Tibial nerve (tissue), 4 donors: ENCODE measurements around the gene LEP. TPM values are rescaled to one million over a fixed set of nuclear protein-coding genes. Genes with fewer than 3 reads are reported as not detected.

Source experiments
- DNase-seq, 2 donors: peaks; one replicate each; pipeline ENCODE4 v3.0.0-alpha.2; 2019; ENCODE audit warnings: low spot score in 2 of 2
- H3K27ac ChIP-seq, 4 donors: fragments of 200-600 bp; sonication (generic) in 3 of 4; one replicate each; pipeline ENCODE4 v1.5.1; 2017 to 2019; ENCODE audit warnings: mild to moderate bottlenecking in 1 of 4
- H3K27me3 ChIP-seq, 2 donors: fragments of 200-600 bp; sonication (generic) in 1 of 2; one replicate each; pipeline versions ENCODE4 v1.5.1 to v1.6.0; 2017 to 2019
- H3K36me3 ChIP-seq, 3 donors: fragments of 200-600 bp; sonication (generic); one replicate each; pipeline ENCODE4 v1.5.1; 2018 to 2019
- H3K4me1 ChIP-seq, 4 donors: fragments of 200-600 bp; sonication (generic) in 3 of 4; one replicate each; pipeline ENCODE4 v1.5.1; 2017 to 2019
- H3K4me3 ChIP-seq, 4 donors: fragments of 200-600 bp; sonication (generic) in 3 of 4; one replicate each; pipeline ENCODE4 v1.5.1; 2017 to 2019; ENCODE audit warnings: mild to moderate bottlenecking in 1 of 4, moderate library complexity in 1 of 4
- H3K9me3 ChIP-seq, 4 donors: fragments of 200-600 bp; sonication (generic) in 3 of 4; one replicate each; pipeline ENCODE4 v1.5.1; 2017 to 2019
- CTCF ChIP-seq, 5 experiments: fragments of 200-600 bp in 3 of 5; fragments of 450-650 bp in 2 of 5; sonication (generic) in 3 of 5; IDR thresholded peaks; one replicate each; pipeline ENCODE4 v1.5.1; 2016 to 2019; ENCODE audit warnings: antibody characterized with exemption in 5 of 5, mild to moderate bottlenecking in 3 of 5, moderate library complexity in 2 of 5
- EP300 ChIP-seq, 2 donors: sonication (generic); formaldehyde crosslinking; IDR thresholded peaks; one replicate each; pipeline ENCODE4 v1.6.1; 2017; ENCODE audit warnings: antibody characterized with exemption in 2 of 2, mild to moderate bottlenecking in 1 of 2
- POLR2A ChIP-seq, 2 donors: fragments of 450-650 bp; IDR thresholded peaks; one replicate each; pipeline ENCODE4 v1.6.1; 2017; ENCODE audit warnings: antibody characterized with exemption in 2 of 2, mild to moderate bottlenecking in 2 of 2, moderate library complexity in 2 of 2
- WGBS, 2 donors: methylation state at CpG; one replicate each; pipeline ENCODE4 v1.1.5; 2018; 5-methylcytosine and 5-hydroxymethylcytosine counted together
- total RNA-seq, 4 donors: library from RNA; depleted of rRNA; stranded (reverse); fragments of >200 nt; gene quantifications; one replicate each; pipeline ENCODE4 v1.1.0, GENCODE V29; 2016

LEP gene
- total RNA-seq, 4 donors from 2014 or later: 15.9 to 70.7 (median 40.5) TPM

GRCh38 chr7:128231021-128231420, 10.1 kb upstream of the LEP start:
- TF ChIP-seq POLR2A (IDR thresholded peaks at IDR 0.05) (no peak), CTCF (IDR thresholded peaks at IDR 0.05) (no peak)
- H3K4me1 ChIP-seq: no peaks in the 10 kb centered on the region
- no peak for DNase-seq
- no peaks in the 10 kb centered on the region for H3K36me3 ChIP-seq
- H3K27ac ChIP-seq: no peak overlapping the region
- H3K9me3 ChIP-seq: no peaks in the 10 kb centered on the region
- WGBS, 2 donors: 87 to 95% methylated on average over 5 of the region's 5 CpGs
- no peak overlapping the region for H3K4me3 ChIP-seq
- peaks cover 0 to 16% of the 10 kb centered on the region in 2 donors for H3K27me3 ChIP-seq

GRCh38 chr7:128231677-128232076, 9.4 kb upstream of the LEP start:
- 87 to 89% methylated on average over 6 of the region's 6 CpGs for WGBS, 2 donors
- no peak overlapping the region for H3K27ac ChIP-seq
- DNase-seq: no peak
- H3K4me3 ChIP-seq: no peak overlapping the region
- no peaks in the 10 kb centered on the region for H3K36me3 ChIP-seq
- H3K27me3 ChIP-seq: peaks cover 0 to 16% of the 10 kb centered on the region in 2 donors
- no peak for TF ChIP-seq EP300 (IDR thresholded peaks at IDR 0.05)
- TF ChIP-seq CTCF (IDR thresholded peaks at IDR 0.05): no peak
- TF ChIP-seq POLR2A (IDR thresholded peaks at IDR 0.05): no peak
- no peaks in the 10 kb centered on the region for H3K4me1 ChIP-seq
- H3K9me3 ChIP-seq: no peaks in the 10 kb centered on the region

GRCh38 chr7:128233471-128233870, 7.6 kb upstream of the LEP start:
- no peak overlapping the region for H3K4me3 ChIP-seq
- H3K9me3 ChIP-seq: no peaks in the 10 kb centered on the region
- H3K36me3 ChIP-seq: no peaks in the 10 kb centered on the region
- TF ChIP-seq POLR2A (IDR thresholded peaks at IDR 0.05): no peak
- no peak overlapping the region for H3K27ac ChIP-seq
- H3K4me1 ChIP-seq: no peaks in the 10 kb centered on the region
- WGBS, 2 donors: 85 to 86% methylated on average over 5 of the region's 5 CpGs
- no peak for DNase-seq
- peaks cover 0 to 5% of the 10 kb centered on the region in 2 donors for H3K27me3 ChIP-seq

- peaks cover 0 to 5% of the 10 kb centered on the region in 2 donors for H3K27me3 ChIP-seq
- WGBS, 2 donors: 76 to 83% methylated on average over 9 of the region's 9 CpGs
- H3K4me1 ChIP-seq: no peaks in the 10 kb centered on the region
- no peak overlapping the region for H3K4me3 ChIP-seq
- TF ChIP-seq POLR2A (IDR thresholded peaks at IDR 0.05): no peak
- no peak for TF ChIP-seq EP300 (IDR thresholded peaks at IDR 0.05)
- no peak for TF ChIP-seq CTCF (IDR thresholded peaks at IDR 0.05)
- no peak overlapping the region for H3K27ac ChIP-seq
- no peaks in the 10 kb centered on the region for H3K36me3 ChIP-seq
- peaks cover 0 to 11% (median 0%) of the 10 kb centered on the region in 4 donors for H3K9me3 ChIP-seq
- DNase-seq: no peak
Measured at GRCh38 chr7:128234476-128235026, 6.5 kb upstream of the LEP start.

- Histone ChIP-seq H3K27ac (no peak overlapping the region), H3K36me3 (no peaks in the 10 kb centered on the region), H3K27me3 (peaks cover 0 to 8% of the 10 kb centered on the region in 2 donors), H3K4me1 (no peaks in the 10 kb centered on the region), H3K4me3 (no peak overlapping the region), H3K9me3 (peaks cover 0 to 20% (median 0%) of the 10 kb centered on the region in 4 donors)
- no peak for TF ChIP-seq POLR2A (IDR thresholded peaks at IDR 0.05)
- TF ChIP-seq CTCF (IDR thresholded peaks at IDR 0.05): no peak
- TF ChIP-seq EP300 (IDR thresholded peaks at IDR 0.05): no peak
- WGBS, 2 donors: 58 to 67% methylated on average over 7 of the region's 7 CpGs
- no peak for DNase-seq
Measured at GRCh38 chr7:128235471-128235870, 5.6 kb upstream of the LEP start.
